Measurements from ENCODE around the gene IPO13. TPM values are rescaled to one million over a fixed set of nuclear protein-coding genes. Genes with fewer than 3 reads are reported as not detected.

The IPO13 gene, protein sequence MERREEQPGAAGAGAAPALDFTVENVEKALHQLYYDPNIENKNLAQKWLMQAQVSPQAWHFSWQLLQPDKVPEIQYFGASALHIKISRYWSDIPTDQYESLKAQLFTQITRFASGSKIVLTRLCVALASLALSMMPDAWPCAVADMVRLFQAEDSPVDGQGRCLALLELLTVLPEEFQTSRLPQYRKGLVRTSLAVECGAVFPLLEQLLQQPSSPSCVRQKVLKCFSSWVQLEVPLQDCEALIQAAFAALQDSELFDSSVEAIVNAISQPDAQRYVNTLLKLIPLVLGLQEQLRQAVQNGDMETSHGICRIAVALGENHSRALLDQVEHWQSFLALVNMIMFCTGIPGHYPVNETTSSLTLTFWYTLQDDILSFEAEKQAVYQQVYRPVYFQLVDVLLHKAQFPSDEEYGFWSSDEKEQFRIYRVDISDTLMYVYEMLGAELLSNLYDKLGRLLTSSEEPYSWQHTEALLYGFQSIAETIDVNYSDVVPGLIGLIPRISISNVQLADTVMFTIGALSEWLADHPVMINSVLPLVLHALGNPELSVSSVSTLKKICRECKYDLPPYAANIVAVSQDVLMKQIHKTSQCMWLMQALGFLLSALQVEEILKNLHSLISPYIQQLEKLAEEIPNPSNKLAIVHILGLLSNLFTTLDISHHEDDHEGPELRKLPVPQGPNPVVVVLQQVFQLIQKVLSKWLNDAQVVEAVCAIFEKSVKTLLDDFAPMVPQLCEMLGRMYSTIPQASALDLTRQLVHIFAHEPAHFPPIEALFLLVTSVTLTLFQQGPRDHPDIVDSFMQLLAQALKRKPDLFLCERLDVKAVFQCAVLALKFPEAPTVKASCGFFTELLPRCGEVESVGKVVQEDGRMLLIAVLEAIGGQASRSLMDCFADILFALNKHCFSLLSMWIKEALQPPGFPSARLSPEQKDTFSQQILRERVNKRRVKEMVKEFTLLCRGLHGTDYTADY
- total RNA-seq: 40.3 TPM

DNA sequence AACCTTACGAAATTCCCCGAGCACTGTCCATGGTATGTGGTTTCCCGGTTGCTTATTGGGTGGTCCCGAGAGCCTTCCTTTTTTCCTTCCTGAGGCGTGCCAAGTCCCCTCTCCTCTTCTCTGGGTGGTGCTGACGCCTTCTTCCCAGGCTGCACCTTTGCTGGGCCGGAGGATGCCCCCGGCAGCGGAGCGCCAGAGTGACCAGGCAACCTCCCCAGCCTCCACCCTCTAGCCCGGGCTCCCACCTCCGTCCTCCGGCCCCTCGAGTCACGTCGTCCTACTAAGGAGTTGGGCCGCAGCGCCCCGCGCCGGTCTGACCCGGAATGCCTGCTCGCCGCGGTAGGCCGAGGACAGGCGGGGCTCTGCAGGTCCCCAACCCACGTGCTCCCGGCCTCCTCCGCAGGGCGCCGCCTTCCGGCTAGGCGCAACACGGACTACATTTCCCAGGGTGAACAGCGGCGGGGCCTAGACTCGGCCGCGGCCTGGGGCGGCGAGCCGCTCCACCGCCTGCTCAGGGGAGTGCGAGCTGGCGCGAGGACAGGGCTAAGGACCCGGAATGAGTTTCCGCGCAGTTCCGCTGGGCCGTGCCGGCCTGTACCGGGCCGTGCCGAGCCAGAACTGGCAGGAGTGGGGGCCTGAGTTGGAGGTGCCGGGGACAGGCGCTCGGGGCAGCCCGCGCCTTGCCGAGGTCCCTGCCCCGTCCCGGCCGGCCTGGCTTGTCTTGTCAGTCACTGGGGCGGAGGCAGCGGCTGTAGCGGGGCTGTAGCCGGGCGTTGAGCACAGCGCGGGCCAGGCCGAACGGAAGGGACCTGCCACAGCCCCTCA lies at the start of gene IPO13:
IPO13 (plus strand) TSS at position 715 of the 825 bp plus-strand sequence. CDS start 651 bp downstream, outside the sequence.
- peak; percentile 96 for DNase-seq (ENCODE audit: low spot score)

DNA sequence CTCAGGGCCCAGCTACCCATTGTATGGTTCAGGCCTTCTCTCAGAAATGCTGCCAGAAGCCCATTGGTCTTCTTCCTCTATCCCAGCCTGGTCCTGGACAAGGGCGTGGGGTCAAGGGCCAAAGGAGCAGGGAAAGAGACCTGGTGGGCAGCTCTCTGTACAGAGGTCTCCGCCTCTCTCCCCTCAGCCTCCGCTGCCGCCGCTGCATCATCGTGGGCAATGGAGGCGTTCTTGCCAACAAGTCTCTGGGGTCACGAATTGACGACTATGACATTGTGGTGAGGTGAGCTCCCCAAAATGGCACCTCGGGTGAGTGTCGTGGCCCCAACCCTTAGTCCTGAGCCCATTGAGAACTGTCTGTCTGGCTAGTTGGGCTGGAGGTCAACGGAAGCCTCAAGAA lies 47.8 kb upstream of the IPO13 start:
- DNase-seq (ENCODE audit: low spot score): no peak

DNA sequence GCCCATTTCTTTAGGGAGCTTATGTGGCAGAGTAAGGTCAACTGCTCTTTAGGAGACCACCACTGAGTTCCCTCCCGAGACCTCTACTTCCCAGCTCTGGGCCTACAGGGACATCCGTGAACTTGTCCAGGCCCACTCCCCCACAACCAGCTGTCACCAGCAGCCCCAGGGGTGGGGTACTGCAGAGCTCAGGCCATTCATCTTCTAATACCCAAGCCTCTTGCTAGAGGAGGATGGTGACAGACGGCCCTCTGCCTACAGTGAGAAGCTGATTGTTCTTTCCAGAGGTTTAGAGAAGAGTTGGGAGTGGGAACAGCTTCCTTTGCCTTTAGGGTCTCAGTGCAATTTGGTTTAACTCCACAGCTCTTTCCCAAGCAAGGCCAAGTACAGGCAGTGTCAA lies 46.4 kb upstream of the IPO13 start:
- no peak for DNase-seq (ENCODE audit: low spot score)

DNA sequence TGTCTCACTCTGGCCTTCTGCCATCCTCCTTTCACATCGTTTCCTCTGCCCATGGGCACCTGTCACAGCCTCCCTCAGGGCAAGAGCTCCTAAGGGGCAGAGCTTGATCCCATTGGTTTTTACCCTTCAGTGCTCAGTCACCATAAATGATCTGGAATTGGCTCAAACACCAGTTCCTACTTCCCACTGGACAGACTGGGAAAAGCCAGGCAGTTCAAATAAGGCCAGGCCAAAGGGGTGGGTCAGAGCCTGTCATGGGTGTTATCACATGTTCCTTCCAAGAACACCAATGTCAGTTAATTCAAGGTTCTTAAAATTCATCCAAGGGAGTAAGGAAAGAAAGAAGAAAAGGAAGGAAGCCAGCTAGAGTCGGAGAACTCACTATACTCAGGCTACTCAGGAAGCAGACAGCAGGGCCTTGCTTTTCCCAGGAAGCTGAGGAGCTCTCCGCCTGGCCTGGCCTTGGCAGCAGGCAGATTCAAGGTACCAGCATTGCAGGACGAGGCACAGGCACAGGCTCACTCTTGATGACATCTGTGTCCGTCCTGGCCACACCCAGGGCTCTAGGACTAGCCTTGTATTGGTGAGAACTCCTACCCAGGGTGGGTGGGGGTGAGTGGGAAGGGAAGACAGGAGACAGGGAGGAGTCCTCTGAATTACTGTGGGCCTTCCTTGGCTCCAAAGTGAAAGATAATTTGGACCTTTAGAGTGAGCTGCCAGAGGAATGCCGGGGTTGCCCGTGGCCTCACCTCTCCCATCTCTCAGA lies 45.4 kb upstream of the IPO13 start:
- DNase-seq (ENCODE audit: low spot score): no peak

DNA sequence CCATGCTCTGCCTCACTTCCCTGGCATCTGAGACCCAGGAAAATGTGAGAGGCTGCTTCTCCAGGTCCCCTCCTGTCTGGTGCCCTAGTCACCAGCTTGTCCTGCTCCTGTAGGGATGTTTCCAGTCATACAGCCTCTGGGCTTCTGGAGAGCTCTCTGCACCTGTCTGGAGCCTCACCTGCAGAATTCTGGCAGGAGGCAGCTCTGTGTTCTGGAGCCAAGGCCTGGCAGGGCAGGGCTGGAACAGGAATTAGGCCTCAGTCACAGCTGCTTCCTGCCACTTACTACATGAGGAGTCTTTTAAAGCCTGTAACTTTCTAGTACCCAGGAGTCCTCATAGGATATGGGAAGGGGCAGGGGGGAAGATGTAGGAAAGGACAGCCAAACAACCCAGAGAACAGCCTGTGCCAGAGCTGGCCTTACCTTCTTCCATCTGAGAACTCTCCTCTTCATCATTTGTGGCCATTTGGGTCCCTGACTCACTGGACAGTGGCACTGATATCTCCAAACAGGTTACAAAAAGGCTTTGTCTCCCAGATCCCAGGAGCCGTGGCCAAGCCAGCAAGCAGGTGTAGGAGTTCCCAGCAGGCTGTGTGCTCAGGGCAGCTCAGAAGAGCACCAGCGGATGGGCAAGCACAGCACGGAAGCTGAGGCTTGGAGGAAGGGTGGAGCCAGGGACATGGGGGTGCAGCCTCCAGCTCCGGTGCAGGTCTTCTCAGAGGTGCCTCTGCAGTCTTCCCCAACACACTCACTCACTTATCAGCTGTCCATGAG lies 44.5 kb upstream of the IPO13 start:
- DNase-seq (ENCODE audit: low spot score): no peak

DNA sequence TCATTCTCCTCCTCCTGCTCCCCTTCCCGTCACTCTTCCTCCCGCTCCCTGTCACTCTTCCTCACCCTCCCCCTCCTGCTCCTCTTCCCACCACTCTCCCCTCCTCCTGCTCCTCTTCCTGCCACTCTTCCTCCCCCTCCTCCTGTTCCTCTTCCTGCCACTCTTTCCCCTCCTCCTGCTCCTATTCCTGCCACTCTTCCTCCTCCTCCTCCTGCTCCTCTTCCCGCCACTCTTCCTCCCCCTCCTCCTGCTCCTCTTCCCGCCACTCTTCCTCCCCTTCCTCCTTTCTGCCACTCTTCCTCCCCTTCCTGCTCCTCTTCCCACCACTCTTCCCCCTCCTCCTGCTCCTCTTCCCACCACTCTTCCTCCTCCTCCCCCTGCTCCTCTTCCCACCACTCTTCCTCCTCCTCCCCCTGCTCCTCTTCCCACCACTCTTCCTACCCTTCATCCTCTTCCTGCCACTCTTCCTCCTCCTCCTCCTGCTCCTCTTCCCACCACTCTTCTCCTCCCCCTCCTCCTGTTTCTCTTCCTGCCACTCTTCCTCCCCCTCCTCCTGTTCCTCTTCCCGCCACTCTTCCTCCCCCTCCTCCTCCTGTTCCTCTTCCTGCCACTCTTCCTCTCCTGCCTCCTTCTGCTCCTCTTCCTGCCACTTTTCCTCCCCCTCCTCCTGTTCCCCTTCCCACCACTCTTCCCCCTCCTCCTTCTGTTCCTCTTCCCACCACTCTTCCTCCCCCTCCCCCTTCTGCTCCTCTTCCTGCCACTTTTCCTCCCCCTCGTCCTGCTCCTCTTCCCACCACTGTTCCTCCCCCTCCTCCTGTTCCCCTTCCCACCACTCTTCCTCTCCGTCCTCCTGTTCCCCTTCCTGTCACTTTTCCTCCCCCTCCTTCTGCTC lies 41.8 kb upstream of the IPO13 start:
- no peak for DNase-seq (ENCODE audit: low spot score)

DNA sequence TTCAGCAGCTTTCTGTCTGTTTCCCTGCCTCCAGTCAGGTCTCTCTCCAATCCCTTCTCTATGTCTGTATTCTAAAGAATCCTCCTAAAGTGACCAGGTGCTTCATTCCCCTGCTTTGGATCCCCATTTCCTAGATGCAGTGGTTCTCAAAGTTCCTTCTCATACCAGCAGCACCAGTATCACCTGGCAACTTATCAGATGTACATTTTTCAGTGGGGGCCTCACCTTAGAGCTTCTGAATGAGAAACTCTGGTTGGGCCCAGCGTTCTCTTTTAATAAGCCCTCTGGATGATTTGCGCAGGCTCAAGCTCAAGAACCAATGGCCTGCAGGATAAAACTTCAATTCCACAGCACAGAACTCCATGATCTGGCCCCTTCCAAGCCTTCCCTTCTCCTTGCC lies 38.5 kb upstream of the IPO13 start:
- DNase-seq (ENCODE audit: low spot score): no peak

DNA sequence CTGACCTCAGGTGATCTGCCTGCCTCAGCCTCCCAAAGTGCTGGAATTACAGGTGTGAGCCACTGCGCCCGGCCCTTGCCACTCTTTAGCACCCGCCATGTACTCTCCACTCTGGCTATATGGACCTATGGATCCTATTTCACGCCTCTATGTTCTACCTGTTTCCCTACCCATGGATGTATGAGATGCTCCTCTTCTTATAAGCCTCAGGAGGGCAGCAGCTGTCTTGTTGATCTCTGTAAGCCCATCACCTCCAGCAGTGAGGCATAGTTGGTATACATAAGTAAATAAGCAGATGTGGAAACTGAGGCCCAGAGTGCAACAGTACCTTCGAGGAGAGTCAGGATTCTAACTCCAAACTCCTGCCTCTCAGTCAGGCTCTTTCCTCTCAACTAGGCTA lies 37.9 kb upstream of the IPO13 start:
- no peak for DNase-seq (ENCODE audit: low spot score)

DNA sequence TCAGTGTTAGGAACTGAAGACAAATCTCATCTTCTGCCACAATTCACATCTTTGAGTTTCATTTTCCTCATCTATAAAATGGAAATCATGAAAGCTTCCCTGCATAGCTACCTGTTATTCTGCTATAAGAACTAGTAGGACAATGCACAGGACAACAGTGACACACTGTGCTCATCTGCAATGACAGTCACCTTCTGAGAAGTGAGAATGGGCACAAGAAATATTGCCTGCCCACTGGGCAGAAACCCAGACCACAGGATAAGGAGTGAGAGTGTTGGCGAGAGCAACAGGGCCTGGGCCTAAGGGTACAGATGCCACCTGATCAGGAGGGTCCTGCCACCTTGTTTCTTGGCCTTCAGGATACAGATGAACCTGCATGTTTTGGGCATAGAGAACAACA lies 36.4 kb upstream of the IPO13 start:
- no peak for DNase-seq (ENCODE audit: low spot score)

DNA sequence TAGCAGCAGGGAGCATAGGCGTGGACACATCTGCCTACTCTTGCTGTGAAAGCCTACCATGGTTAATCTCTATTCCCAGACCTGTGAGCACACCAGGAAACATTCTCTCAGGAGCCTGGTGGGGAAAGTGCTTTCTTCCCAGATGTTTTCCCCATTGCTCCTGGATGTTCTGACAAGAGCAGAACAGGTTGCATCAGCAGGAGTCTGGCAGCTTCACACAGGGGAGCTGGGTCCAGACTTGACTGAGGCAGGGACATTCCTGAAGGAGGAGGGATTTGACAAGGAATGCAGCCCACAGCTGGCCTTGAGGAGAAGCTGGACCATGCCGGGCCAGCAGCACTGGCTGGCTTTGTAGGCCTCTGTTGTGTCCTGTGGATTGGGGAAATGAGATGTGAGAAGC lies 34.1 kb upstream of the IPO13 start:
- DNase-seq (ENCODE audit: low spot score): no peak

DNA sequence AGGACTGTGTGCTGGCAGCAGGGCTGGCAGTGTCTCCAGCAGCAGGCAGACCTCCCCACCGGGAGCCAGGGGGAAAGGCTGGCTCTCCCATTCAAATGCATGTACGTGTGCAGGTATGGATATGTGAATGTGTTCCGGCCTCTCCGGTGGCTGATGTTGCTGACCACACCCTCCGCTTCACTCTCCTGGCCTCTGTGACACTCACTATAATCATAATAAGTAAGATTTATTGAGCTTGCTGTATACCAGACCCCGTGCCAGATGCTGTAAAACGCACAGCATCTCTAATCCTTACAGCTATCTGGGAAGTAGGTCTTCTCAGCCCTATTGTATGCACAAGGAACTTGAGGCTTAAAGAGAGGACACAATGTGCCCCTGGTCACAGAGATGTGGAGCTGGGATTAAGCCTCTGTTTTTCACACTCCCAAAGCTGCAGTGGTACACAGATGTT lies 33.7 kb upstream of the IPO13 start:
- no peak for DNase-seq (ENCODE audit: low spot score)

DNA sequence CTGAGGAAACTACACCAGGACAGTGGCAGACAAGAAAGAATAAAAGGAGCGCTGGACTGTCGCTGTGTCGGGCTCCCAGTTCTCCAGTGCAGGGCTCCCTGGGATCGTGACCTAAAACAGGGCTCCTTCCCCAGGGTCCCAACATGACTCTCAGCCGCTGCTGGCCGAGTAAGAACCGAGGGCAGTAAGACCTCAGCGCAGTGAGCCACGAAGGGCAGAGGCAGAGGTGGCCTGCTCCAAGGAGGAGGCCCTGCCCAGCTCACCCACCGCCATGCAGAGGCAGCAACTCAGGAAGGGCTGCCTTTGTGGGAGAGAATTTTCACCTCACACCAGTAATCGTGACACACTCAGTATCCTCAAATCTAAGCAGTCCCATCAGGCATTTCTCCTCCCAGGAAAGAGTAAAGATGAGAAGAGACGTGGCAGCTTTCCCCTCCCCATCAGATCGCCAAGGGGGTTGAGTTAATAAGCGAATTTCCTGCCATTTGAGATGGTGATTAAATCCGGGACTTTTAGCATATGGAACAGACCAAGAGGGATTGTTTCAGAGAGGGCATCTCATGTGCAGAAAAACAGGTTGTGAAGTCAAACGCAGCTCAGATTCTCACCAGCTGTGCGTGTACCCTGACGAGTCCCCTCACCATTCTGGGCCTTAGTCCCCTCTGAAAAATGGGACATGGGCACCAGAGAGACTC lies 32.9 kb upstream of the IPO13 start:
- DNase-seq (ENCODE audit: low spot score): no peak

DNA sequence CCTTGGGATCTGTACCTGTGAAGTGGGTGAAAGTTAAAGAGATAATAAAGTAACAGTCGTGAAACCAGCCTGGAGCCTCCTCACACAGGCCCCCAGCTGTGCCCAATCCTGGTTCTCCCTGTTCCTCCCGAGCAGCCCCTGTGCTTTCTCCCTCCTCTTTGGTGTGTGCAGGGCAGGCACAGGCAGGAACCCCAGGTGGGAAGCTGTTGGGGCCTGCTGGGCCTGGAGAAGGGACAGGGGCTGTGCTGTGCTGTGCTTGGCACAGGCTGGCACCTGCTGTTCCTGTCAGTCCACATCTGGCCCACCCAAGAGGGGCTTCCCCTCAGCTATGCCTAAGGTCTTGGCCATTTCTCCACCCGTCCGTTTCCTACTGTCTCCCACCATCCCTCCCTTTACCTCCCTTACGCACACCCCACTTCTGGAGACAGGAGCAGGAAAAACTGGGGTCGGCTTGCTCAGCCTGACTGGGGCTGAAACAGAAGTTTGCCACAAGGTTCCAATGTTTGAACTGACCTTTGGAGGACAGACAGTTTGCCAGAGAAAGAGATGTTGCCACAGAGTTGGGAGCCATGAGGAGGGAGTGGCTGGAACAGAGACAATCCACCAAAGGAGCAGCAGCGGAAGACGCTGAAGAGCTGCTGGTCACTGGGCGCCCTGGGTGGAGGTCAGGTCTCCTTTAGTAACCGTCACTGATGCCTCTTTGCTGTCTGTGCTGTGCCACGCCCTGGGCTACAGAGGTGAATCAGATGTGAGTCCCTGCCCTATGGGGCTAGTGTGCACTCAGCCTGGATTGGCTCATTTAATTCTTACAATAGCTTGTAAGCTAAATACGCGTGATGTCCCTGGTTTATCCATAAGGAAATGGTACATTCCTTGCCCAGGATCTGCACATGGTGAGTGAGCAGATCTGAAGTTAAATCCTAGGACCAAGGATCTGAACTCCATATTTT lies 31.9 kb upstream of the IPO13 start:
- no peak for DNase-seq (ENCODE audit: low spot score)

DNA sequence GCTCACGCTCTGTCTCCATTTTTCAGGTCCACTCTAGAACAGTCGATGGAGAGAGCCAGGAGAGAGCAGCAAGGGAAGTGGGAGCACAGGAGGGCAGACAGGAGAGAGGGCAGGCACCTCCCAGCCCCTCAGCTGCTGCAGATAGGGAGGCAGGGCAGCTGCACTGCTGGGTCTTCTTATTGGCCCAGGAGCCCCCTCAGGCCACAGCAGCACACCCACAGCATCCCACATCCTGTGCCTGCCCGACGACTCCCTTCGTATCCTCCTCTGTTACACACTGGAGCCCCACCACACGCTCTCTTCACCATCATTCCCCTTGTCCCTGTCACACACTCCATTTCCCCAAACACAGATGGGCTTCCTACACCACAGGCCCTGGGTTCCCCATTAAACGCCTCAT lies 26.8 kb upstream of the IPO13 start:
- DNase-seq (ENCODE audit: low spot score): no peak

DNA sequence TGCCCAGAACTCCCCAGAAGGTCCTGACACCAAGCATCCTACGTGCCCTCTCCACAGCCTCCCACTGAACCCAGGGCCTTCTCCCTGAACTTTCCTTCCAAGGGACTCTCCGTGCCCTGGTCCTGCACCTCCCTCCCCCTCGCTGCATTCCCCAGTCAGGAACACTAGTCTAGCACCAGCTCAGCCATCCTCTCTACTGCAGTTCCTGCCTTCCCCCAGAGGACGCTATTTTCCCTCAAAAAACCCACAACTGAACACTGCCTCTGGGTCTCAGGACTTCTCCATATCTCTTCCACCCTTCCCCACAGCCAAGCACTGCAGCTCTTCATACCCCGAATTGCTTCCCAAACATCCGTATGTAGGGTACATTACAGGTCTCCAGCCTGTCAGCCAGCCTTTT lies 25.7 kb upstream of the IPO13 start:
- no peak for DNase-seq (ENCODE audit: low spot score)

DNA sequence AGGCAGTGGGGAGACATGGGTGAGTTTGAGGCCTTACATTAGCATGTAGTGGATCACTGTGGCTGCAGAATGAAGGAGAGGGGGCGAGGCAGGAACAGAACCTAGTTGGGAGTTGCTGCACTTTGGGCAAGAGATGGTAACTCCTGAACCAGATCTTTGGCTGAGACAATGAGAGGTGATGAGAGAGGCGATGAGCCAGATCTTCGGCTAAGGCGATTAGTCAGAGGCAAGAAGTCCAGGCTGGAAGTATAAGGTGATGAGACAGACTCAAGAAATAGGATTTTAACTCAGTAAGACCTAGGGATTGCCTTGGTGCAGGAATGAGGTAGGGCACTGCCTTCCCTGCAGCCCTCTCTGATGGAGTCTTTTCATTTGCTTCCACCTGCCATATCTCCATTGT lies 22.2 kb upstream of the IPO13 start:
- no peak for DNase-seq (ENCODE audit: low spot score)

DNA sequence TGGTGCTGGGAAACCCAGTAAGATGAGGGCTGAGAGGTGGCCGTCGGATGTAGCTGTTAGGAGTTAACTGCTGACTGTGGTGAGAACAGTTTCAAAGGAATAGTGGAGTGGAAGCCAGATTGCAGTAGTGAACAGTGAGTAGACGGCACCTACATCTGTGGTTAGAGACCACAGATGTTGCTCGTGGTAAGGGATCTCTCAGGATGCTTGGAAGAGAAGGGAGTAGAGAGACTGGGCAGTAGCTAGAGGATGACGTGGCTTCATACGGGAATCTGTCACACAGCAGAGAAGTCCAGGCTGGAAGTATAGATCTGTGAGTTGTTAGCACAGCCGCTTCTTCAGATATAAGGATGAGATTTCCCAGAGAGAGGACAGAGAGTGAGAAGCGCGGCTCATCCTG lies 20.9 kb upstream of the IPO13 start:
- DNase-seq (ENCODE audit: low spot score): no peak
